Stomach (tissue), 9 donors: ENCODE results near the gene DLG5. TPM values are rescaled to one million over a fixed set of nuclear protein-coding genes. Genes with fewer than 3 reads are reported as not detected.

Experiments used
- DNase-seq, 2 donors: peaks; one replicate each; pipeline versions ENCODE4 v3.0.0 to v3.0.0-alpha.2; 2013 to 2019
- H3K27ac ChIP-seq, 5 donors: fragments of 200-600 bp in 4 of 5; sonication (generic) in 4 of 5; one replicate each; pipeline ENCODE4 v1.5.1; 2013 to 2019; ENCODE audit warnings: mild to moderate bottlenecking in 1 of 5, moderate library complexity in 1 of 5
- H3K27me3 ChIP-seq, 3 donors: fragments of 200-600 bp; sonication (generic); one replicate each; pipeline ENCODE4 v1.5.1; 2017 to 2019; ENCODE audit warnings: mixed run types in 1 of 3
- H3K36me3 ChIP-seq, 4 donors: fragments of 200-600 bp; sonication (generic); 1 replicate in 3 of 4; 2 replicates in 1 of 4; pipeline ENCODE4 v1.5.1; 2016 to 2019
- H3K4me1 ChIP-seq, 4 donors: fragments of 200-600 bp; sonication (generic); one replicate each; pipeline ENCODE4 v1.5.1; 2016 to 2019
- H3K4me3 ChIP-seq, 4 donors: fragments of 200-600 bp; sonication (generic) in 3 of 4; one replicate each; pipeline ENCODE4 v1.5.1; 2016 to 2019; ENCODE audit warnings: mild to moderate bottlenecking in 1 of 4
- H3K9me3 ChIP-seq, 4 donors: fragments of 200-600 bp; sonication (generic); one replicate each; pipeline ENCODE4 v1.5.1; 2016 to 2019
- EP300 ChIP-seq: sonication (generic); formaldehyde crosslinking; IDR thresholded peaks from one replicate; pipeline ENCODE4 v1.6.1; 2017; ENCODE audit warnings: antibody characterized with exemption
- POLR2A ChIP-seq, 4 donors: fragments of 450-650 bp; IDR thresholded peaks; one replicate each; pipeline ENCODE4 v1.6.1; 2016; ENCODE audit warnings: antibody characterized with exemption in 4 of 4, control low read depth in 2 of 4, mild to moderate bottlenecking in 1 of 4, moderate library complexity in 1 of 4
- POLR2AphosphoS5 ChIP-seq, 3 donors: sonication (generic); formaldehyde crosslinking; IDR thresholded peaks; one replicate each; pipeline ENCODE4 v1.6.1; 2016; ENCODE audit warnings: antibody characterized with exemption in 3 of 3
- WGBS, 5 donors: extraction: QIAGEN DNeasy Blood & Tissue Kit in 3 of 5; methylation state at CpG; one replicate each; pipeline versions ENCODE4 v1.1.5 to v1.1.7; 2013 to 2018; 5-methylcytosine and 5-hydroxymethylcytosine counted together
- intact Hi-C: fragments of 100-400 bp; cut with DNase I; formaldehyde crosslinking; loops from one replicate; pipeline ENCODE4 v1.15.1; 2023; ENCODE audit warnings: low total_unique reads
- polyA plus RNA-seq, 3 donors: library from polyadenylated mRNA; stranded (reverse); fragments of 200-250 nt; gene quantifications; one replicate each; pipeline ENCODE4 v1.2.3, GENCODE V29; 2013
- total RNA-seq, 5 donors: library from RNA; depleted of rRNA; stranded (reverse); fragments of >200 nt; gene quantifications; one replicate each; pipeline versions ENCODE4 v1.1.0 to v1.2.3, GENCODE V29; 2014 to 2016
- TF ChIP-seq, protein P1 (sequence below), 7 experiments: fragments of 450-650 bp in 4 of 7; fragments of 200-600 bp in 3 of 7; sonication (generic) in 3 of 7; IDR thresholded peaks; one replicate each; pipeline ENCODE4 v1.5.1; 2016 to 2019; ENCODE audit warnings: antibody characterized with exemption in 7 of 7, control low read depth in 2 of 7, mild to moderate bottlenecking in 1 of 7
- donor health status: healthy with polysubstance abuse.
- donor health status: Bipolar disorder and iron deficiency.
- donor health status: healthy.

The DLG5 gene
- total and polyA plus RNA-seq, 8 donors = 9.2 to 134 (median 32.7) TPM

- no peaks in the 10 kb centered on the region for H3K27me3 ChIP-seq
- no peaks in the 10 kb centered on the region for H3K9me3 ChIP-seq
- H3K36me3 ChIP-seq = no peaks in the 10 kb centered on the region
- peak in 1 of 2 donors; percentile 31 for DNase-seq
- intact Hi-C loops = no loop called here
- peaks cover 41 to 92% (median 59%) of the 10 kb centered on the region in 4 donors for H3K4me1 ChIP-seq
- H3K27ac ChIP-seq = peak overlapping the region in 1 of 5 donors; percentile 19
- 52 to 68% (median 62%) methylated on average over 7 of the region's 7 CpGs for WGBS, 5 donors
- no peak overlapping the region for H3K4me3 ChIP-seq
- TF ChIP-seq POLR2A (IDR thresholded peaks at IDR 0.05) = no peak
- TF ChIP-seq, protein P1, sequence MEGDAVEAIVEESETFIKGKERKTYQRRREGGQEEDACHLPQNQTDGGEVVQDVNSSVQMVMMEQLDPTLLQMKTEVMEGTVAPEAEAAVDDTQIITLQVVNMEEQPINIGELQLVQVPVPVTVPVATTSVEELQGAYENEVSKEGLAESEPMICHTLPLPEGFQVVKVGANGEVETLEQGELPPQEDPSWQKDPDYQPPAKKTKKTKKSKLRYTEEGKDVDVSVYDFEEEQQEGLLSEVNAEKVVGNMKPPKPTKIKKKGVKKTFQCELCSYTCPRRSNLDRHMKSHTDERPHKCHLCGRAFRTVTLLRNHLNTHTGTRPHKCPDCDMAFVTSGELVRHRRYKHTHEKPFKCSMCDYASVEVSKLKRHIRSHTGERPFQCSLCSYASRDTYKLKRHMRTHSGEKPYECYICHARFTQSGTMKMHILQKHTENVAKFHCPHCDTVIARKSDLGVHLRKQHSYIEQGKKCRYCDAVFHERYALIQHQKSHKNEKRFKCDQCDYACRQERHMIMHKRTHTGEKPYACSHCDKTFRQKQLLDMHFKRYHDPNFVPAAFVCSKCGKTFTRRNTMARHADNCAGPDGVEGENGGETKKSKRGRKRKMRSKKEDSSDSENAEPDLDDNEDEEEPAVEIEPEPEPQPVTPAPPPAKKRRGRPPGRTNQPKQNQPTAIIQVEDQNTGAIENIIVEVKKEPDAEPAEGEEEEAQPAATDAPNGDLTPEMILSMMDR (IDR thresholded peaks at IDR 0.05) = peak in 1 of 7 experiments; percentile 6
These were observed 14.9 kb downstream of the DLG5 start for GRCh38 chr10:77911535-77912123.

DNA sequence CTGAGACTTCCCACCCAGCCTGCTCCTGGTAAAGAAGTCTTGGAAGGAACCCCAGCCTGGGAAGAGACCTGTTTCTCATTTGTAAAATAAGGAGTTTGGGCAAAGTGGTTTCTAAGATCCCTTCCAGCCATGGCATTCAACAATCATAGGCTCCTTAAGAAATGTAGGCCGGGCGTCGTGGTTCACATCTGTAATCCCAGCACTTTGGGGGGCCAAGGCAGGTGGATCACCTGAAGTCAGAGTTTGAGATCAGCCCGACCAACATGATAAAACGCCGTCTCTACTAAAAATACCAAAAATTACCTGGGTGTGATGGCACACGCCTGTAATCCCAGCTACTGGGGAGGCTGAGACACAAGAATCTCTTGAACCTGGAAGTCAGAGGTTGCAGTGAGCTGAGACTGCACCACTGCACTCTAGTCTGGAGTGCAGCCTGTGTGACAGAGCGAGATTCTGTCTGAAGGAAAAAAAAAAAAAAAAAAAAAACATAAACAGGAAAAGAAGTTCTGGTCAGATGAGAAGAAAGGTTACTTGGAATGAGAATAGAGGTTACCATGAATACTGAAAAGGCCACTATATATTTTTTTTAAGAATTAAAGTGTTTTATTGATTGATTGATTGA is 15.9 kb downstream of the DLG5 start:
- WGBS, 5 donors = 82 to 93% (median 88%) methylated on average over 8 of the region's 8 CpGs
- H3K4me1 ChIP-seq = peaks cover 41 to 94% (median 59%) of the 10 kb centered on the region in 4 donors
- TF ChIP-seq EP300 (no peak), POLR2A (IDR thresholded peaks at IDR 0.05) (no peak), POLR2AphosphoS5 (IDR thresholded peaks at IDR 0.05) (no peak)
- TF ChIP-seq, protein P1 (IDR thresholded peaks at IDR 0.05) = no peak
- no peak for DNase-seq
- no peak overlapping the region for H3K4me3 ChIP-seq
- intact Hi-C loops = no loop called here
- no peaks in the 10 kb centered on the region for H3K9me3 ChIP-seq
- no peaks in the 10 kb centered on the region for H3K27me3 ChIP-seq
- H3K36me3 ChIP-seq = no peaks in the 10 kb centered on the region
- peak overlapping the region in 4 of 5 donors; percentile 54 to 74 (median 64) for H3K27ac ChIP-seq

GRCh38 chr10:77909749-77910375 is 16.7 kb downstream of the DLG5 start:
- H3K9me3 ChIP-seq = no peaks in the 10 kb centered on the region
- H3K27me3 ChIP-seq = no peaks in the 10 kb centered on the region
- intact Hi-C loops = no loop called here
- peaks cover 41 to 94% (median 59%) of the 10 kb centered on the region in 4 donors for H3K4me1 ChIP-seq
- peak in 1 of 3 donors; percentile 30 for TF ChIP-seq POLR2AphosphoS5 (IDR thresholded peaks at IDR 0.05)
- no peak for TF ChIP-seq EP300
- no peak for TF ChIP-seq POLR2A (IDR thresholded peaks at IDR 0.05)
- 23 to 42% (median 31%) methylated on average over 11 of the region's 11 CpGs for WGBS, 5 donors
- no peak overlapping the region for H3K4me3 ChIP-seq
- no peaks in the 10 kb centered on the region for H3K36me3 ChIP-seq
- peak; percentile 54 to 70 for DNase-seq
- peak overlapping the region; percentile 38 to 74 (median 63) for H3K27ac ChIP-seq

DNA sequence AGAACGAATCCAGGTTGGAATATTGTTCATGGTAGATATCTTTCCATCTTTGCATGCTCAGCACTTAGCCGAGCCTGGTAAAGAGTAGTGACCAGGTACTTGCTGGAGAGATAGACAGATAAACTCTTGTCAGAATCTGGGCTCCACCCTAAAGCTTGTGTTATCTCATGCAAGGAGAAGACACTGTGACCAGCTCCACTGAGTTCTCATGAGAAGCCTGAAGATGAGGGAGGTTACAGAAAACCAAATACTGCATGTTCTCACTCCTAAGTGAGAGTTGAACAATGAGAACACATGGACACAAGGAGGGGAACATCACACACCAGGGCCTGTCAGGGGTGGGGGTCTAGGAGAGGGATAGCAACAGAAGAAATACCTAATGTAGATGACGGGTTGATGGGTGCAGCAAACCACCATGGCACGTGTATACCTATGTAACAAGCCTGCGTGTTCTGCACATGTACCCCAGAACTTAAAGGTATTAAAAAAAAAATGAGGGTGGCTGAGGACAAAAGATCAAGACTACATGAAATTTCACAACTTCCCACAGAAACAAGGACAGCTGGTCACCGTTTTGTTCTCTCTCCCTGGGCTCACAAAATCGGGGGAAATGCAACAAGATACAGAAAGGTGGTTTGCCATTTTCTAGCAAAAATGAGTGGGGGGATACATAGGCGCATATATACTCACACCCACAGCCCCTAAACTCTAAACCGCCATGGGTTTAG is 17.4 kb downstream of the DLG5 start:
- intact Hi-C loops = no loop called here
- H3K4me3 ChIP-seq = no peak overlapping the region
- H3K4me1 ChIP-seq = peaks cover 40 to 97% (median 59%) of the 10 kb centered on the region in 4 donors
- peak overlapping the region; percentile 38 to 74 (median 63) for H3K27ac ChIP-seq
- H3K9me3 ChIP-seq = no peaks in the 10 kb centered on the region
- TF ChIP-seq EP300 (no peak), POLR2AphosphoS5 (IDR thresholded peaks at IDR 0.05) (no peak), POLR2A (IDR thresholded peaks at IDR 0.05) (no peak)
- TF ChIP-seq, protein P1 (IDR thresholded peaks at IDR 0.05) = no peak
- no peak for DNase-seq
- H3K36me3 ChIP-seq = no peaks in the 10 kb centered on the region
- no peaks in the 10 kb centered on the region for H3K27me3 ChIP-seq
- WGBS, 5 donors = 55 to 70% (median 63%) methylated on average over 9 of the region's 9 CpGs
